ENCODE measurements around the gene ZBED1.
"Not testable (repeated sequence)": the region's sequence is repeated elsewhere in the genome, so short reads cannot be mapped to it uniquely, and the experiment has no call there.

Gene ZBED1

DNA sequence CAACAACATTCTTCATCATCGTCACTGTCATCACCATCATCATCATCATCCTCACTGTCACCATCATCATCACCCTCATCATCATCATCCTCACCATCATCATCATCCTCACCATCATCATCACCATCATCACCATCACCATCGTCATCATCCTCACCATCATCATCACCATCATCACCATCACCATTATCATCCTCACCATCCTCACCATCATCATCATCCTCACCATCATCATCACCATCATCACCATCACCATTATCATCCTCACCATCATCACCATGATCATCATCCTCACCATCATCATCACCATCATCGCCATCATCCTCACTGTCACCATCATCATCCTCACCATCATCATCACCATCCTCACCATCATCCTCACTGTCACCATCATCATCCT, 18.9 kb upstream of the ZBED1 start:
- H3K27ac ChIP-seq (ENCODE audit: low read depth, low read length, severe bottlenecking); H3K36me3 ChIP-seq (ENCODE audit: control insufficient read depth, insufficient read depth, low read length); H3K4me1 ChIP-seq (ENCODE audit: control insufficient read depth, insufficient read depth, low read length, poor library complexity, severe bottlenecking); H3K9me3 ChIP-seq (ENCODE audit: control insufficient read depth, low read length); H3K4me3 ChIP-seq (ENCODE audit: extremely low read depth, insufficient read depth, low read length, poor library complexity, severe bottlenecking): not testable (repeated sequence)
- WGBS, 2 experiments (ENCODE audit: insufficient coverage in 2 of 2), result 97% methylated on average over 3 of the region's 3 CpGs

DNA sequence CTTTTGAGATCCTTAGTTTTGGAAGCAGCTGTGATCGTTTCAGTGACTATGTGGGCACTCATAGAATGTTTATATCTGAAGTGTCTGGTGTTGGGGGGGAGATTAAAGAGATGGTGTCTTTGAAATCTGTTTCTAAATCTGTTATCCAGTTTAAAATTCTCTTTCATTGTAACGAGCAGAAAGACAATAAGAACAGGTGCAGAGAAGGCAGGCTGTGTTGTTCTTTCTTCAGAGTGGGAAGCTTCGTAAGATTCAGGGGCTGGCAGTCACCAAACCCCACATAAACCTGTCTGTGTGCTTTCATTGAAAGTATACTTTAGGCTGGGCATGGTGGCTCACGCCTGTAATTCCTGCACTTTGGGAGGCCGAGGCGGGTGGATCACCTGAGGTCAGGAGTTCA, 16.3 kb upstream of the ZBED1 start:
- Histone ChIP-seq H3K36me3 (ENCODE audit: control insufficient read depth, insufficient read depth, low read length) (no peaks in the 10 kb centered on the region), H3K27ac (ENCODE audit: low read depth, low read length, severe bottlenecking) (no peak overlapping the region), H3K9me3 (ENCODE audit: control insufficient read depth, low read length) (no peaks in the 10 kb centered on the region), H3K4me1 (ENCODE audit: control insufficient read depth, insufficient read depth, low read length, poor library complexity, severe bottlenecking) (no peaks in the 10 kb centered on the region), H3K4me3 (ENCODE audit: extremely low read depth, insufficient read depth, low read length, poor library complexity, severe bottlenecking) (no peak overlapping the region)
- 86 to 90% methylated on average over 2 to 4 of the region's 6 CpGs for WGBS, 2 experiments (ENCODE audit: insufficient coverage in 2 of 2)

DNA sequence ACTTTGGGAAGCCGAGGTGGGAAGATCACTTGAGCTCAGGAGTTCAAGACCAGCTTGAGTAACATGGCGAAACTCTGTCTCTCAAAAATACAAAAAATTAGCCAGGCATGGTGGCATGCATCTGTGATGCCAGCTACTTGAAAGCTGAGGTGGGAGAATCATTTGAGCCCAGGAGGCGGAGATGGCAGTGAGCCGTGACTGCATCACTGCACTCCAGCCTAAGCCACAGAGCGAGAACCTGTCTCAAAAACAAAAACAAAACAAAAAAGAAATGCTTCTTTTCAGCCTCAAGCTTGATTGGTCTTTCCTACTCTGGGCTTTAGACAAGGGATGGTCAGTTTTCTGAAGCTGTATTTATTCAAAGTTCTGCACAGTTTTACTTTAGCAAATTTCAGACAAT, 15.8 kb upstream of the ZBED1 start:
- no peaks in the 10 kb centered on the region for H3K36me3 ChIP-seq (ENCODE audit: control insufficient read depth, insufficient read depth, low read length)
- H3K9me3 ChIP-seq (ENCODE audit: control insufficient read depth, low read length), result no peaks in the 10 kb centered on the region
- no peak overlapping the region for H3K4me3 ChIP-seq (ENCODE audit: extremely low read depth, insufficient read depth, low read length, poor library complexity, severe bottlenecking)
- no peaks in the 10 kb centered on the region for H3K4me1 ChIP-seq (ENCODE audit: control insufficient read depth, insufficient read depth, low read length, poor library complexity, severe bottlenecking)
- 53 to 92% methylated on average over 2 to 3 of the region's 5 CpGs for WGBS, 2 experiments (ENCODE audit: insufficient coverage in 2 of 2)
- no peak overlapping the region for H3K27ac ChIP-seq (ENCODE audit: low read depth, low read length, severe bottlenecking)

DNA sequence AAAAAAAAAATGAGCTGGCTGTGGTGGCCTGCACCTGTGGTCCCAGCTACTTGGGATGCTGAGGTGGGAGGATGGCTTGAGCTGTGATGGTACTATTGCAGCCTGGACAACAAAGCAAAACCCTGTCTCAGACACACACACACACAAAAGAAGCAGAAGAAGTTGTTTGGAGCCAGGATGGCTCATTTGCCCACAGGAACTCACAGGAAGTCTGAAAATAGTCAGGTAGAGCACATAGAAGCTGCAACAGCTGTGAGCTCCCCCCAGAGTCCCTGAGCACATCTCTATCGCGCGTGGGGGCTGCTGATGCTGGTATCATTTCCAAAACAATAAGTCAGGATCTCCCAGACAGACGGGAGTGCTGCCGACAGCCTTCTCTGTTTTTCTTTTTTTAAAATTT, 13.4 kb upstream of the ZBED1 start:
- WGBS, 2 experiments (ENCODE audit: insufficient coverage in 2 of 2), result 88 to 91% methylated on average over 3 of the region's 5 CpGs
- H3K4me3 ChIP-seq (ENCODE audit: extremely low read depth, insufficient read depth, low read length, poor library complexity, severe bottlenecking), result no peak overlapping the region
- no peaks in the 10 kb centered on the region for H3K36me3 ChIP-seq (ENCODE audit: control insufficient read depth, insufficient read depth, low read length)
- no peaks in the 10 kb centered on the region for H3K4me1 ChIP-seq (ENCODE audit: control insufficient read depth, insufficient read depth, low read length, poor library complexity, severe bottlenecking)
- H3K27ac ChIP-seq (ENCODE audit: low read depth, low read length, severe bottlenecking), result no peak overlapping the region
- H3K9me3 ChIP-seq (ENCODE audit: control insufficient read depth, low read length), result no peaks in the 10 kb centered on the region

DNA sequence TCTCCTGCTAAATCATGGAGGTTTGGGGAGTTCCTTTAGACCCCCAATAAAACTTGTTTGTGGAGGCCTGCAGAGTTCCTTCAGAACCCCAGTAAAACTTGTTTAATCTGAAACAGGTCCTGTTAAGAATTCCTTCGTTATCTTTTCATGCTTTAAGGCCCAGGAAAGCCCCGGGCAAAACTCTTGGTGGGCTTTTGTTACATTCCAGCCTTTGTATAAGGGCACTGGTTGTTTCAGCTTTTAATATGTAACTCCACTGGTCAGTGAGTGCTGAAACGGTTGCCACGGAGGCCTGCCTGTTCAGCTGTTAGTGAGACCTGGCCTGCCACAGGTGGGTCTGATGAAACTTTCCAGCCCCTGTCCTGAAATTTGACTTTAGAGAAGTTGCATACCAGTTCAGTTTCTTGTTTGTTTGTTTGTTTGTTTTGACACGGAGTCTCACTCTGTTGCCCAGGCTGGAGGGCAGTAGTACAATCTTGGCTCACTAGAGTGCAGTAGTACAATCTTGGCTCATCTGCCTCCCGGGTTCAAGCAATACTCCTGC, 12.4 kb upstream of the ZBED1 start:
- Histone ChIP-seq H3K4me3 (ENCODE audit: extremely low read depth, insufficient read depth, low read length, poor library complexity, severe bottlenecking) (no peak overlapping the region), H3K4me1 (ENCODE audit: control insufficient read depth, insufficient read depth, low read length, poor library complexity, severe bottlenecking) (no peaks in the 10 kb centered on the region), H3K36me3 (ENCODE audit: control insufficient read depth, insufficient read depth, low read length) (no peaks in the 10 kb centered on the region), H3K9me3 (ENCODE audit: control insufficient read depth, low read length) (no peaks in the 10 kb centered on the region), H3K27ac (ENCODE audit: low read depth, low read length, severe bottlenecking) (peak overlapping the region; percentile 36)
- WGBS, 2 experiments (ENCODE audit: insufficient coverage in 2 of 2), result 60 to 65% methylated on average over 4 to 6 of the region's 6 CpGs

DNA sequence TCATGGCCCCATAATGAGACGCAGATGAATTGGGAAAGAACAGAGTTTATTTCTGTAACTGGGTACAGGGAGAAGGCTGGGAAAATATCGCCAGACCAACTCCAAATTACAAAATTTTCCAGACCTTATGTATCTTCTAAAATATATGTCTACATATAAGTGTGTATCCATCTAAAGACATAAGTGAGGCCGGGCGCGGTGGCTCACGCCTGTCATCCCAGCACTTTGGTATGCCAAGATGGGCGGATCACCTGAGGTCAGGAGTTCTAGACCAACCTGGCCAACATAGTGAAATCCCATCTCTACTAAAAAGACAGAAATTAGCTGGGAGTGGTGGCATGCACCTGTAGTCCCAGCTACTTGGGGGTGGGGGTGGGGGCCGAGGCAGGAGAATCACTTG, 11.7 kb upstream of the ZBED1 start:
- Histone ChIP-seq H3K27ac (ENCODE audit: low read depth, low read length, severe bottlenecking) (no peak overlapping the region), H3K4me1 (ENCODE audit: control insufficient read depth, insufficient read depth, low read length, poor library complexity, severe bottlenecking) (no peaks in the 10 kb centered on the region), H3K9me3 (ENCODE audit: control insufficient read depth, low read length) (no peaks in the 10 kb centered on the region), H3K4me3 (ENCODE audit: extremely low read depth, insufficient read depth, low read length, poor library complexity, severe bottlenecking) (no peak overlapping the region), H3K36me3 (ENCODE audit: control insufficient read depth, insufficient read depth, low read length) (no peaks in the 10 kb centered on the region)
- 94 to 100% methylated on average over 3 to 4 of the region's 8 CpGs for WGBS, 2 experiments (ENCODE audit: insufficient coverage in 2 of 2)

DNA sequence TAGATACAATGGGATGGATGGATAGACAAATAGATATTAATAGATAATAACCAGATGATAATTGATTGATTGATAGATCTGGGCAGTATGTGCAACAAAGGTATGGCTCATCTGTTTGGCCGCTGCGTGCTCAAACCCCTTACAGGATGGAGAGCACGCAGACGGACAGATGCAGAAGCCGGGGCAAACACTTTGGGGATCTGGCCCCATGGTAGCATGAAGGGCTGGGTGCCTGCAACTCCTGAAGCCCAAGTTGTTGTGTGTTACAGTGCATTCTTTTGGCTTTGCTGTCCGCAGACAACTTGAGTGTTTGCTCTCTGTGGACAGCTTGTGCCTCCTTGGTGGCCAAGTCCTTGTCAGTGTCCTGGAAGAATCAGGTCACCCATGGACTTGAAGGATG, 10.6 kb upstream of the ZBED1 start:
- Histone ChIP-seq H3K36me3 (ENCODE audit: control insufficient read depth, insufficient read depth, low read length) (no peaks in the 10 kb centered on the region), H3K9me3 (ENCODE audit: control insufficient read depth, low read length) (no peaks in the 10 kb centered on the region), H3K27ac (ENCODE audit: low read depth, low read length, severe bottlenecking) (no peak overlapping the region), H3K4me3 (ENCODE audit: extremely low read depth, insufficient read depth, low read length, poor library complexity, severe bottlenecking) (no peak overlapping the region), H3K4me1 (ENCODE audit: control insufficient read depth, insufficient read depth, low read length, poor library complexity, severe bottlenecking) (no peaks in the 10 kb centered on the region)
- WGBS, 2 experiments (ENCODE audit: insufficient coverage in 2 of 2), result 95 to 99% methylated on average over 5 to 6 of the region's 6 CpGs

DNA sequence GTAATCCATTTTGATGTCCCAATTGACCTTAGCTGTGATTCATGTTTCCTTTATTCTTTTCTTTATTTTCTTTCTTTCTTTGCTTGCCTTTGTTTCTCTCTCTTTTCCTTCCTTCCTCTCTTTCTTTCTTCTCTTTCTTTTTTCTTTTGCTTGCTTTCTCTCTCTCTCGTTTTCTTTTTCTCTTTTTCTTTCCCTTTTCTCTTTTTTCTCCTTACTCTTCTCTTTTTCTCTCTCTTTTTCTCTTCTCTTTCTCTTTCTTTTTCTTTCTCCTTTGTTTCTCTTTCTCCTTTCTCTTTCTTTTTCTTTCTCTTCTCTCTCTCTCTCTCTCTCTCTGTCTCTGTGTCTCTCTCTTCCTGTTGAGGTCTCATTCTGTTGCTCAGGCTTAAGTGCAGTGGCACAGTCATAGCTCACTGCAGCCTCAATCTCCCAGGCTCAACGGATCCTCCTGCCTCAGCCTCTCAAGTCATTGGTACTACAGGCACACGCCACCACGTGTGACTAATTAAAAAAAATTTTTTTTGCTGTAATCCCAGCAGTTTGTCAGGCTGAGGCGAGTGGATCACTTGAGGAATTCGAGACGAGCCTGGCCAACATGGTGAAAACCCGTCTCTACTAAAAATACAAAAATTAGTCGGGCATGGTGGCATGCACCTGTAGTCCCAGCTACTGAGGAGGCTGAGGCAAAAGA, 8.0 kb upstream of the ZBED1 start:
- Histone ChIP-seq H3K4me3 (ENCODE audit: extremely low read depth, insufficient read depth, low read length, poor library complexity, severe bottlenecking) (no peak overlapping the region), H3K4me1 (ENCODE audit: control insufficient read depth, insufficient read depth, low read length, poor library complexity, severe bottlenecking) (no peaks in the 10 kb centered on the region)
- WGBS, 2 experiments (ENCODE audit: insufficient coverage in 2 of 2), result 77 to 89% methylated on average over 8 to 9 of the region's 9 CpGs

DNA sequence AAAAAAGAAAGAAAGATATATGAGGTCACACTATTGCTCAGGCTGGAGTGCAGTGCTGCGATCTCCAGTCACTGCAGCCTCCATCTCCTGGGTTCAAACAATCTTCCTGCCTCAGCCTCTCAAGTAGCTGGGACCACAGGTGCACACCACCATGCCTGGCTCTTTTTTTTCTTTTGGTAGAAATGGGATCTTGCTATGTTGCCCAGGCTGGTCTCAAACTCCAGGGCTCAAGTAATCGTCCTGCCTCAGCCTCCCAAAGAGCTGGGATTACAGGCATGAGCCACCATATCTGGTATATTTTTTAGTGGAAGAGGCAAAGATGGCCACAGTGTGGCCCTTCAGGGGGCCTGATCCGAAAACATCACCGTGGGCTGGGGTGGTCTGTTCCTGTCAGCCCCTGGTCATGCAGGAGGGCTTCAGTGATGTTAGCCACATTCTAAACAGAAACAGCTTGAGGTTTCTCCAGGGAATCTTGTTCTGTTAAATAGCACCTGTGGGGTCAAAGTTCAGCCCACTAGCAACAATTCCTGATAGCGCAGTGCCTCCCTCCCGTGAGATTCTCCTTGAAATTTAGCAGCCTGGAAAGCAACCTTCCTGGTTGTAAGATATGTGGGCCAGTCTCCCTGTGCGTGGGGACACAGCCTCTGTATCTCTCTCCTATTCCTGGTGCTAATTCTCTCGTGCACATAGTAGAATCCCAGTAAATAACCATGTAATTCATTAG, 7.3 kb upstream of the ZBED1 start:
- no peak overlapping the region for H3K4me3 ChIP-seq (ENCODE audit: extremely low read depth, insufficient read depth, low read length, poor library complexity, severe bottlenecking)

More for the DNA sequence above, 8.0 kb upstream of the ZBED1 start:
- Histone ChIP-seq H3K27ac (ENCODE audit: low read depth, low read length, severe bottlenecking) (no peak overlapping the region), H3K9me3 (ENCODE audit: control insufficient read depth, low read length) (no peaks in the 10 kb centered on the region), H3K36me3 (ENCODE audit: control insufficient read depth, insufficient read depth, low read length) (no peaks in the 10 kb centered on the region)

DNA sequence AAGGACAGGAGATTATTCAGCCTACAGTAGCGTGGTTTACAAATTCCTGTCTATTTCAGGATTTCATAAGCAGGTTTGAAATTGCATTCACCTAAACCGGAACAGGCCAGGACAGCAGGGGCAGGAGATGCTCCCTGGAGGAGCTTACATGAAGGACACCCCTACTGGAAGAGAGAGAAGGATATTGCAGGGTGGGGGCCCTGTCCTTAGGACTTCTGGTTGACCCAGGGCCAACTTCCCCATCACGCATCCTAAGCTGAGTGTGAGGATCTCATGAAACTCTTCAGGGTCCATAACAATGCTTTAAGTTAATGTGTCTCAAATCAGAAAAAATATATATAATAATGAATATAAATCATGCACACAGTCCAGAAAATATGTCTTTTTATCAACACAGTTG, 6.4 kb upstream of the ZBED1 start:
- Histone ChIP-seq H3K27ac (ENCODE audit: low read depth, low read length, severe bottlenecking) (no peak overlapping the region), H3K9me3 (ENCODE audit: control insufficient read depth, low read length) (no peaks in the 10 kb centered on the region), H3K36me3 (ENCODE audit: control insufficient read depth, insufficient read depth, low read length) (no peaks in the 10 kb centered on the region), H3K4me3 (ENCODE audit: extremely low read depth, insufficient read depth, low read length, poor library complexity, severe bottlenecking) (no peak overlapping the region), H3K4me1 (ENCODE audit: control insufficient read depth, insufficient read depth, low read length, poor library complexity, severe bottlenecking) (no peaks in the 10 kb centered on the region)
- 88 to 90% methylated on average over 1 to 2 of the region's 3 CpGs for WGBS, 2 experiments (ENCODE audit: insufficient coverage in 2 of 2)

More for the DNA sequence above, 7.3 kb upstream of the ZBED1 start:
- H3K9me3 ChIP-seq (ENCODE audit: control insufficient read depth, low read length), result no peaks in the 10 kb centered on the region
- H3K27ac ChIP-seq (ENCODE audit: low read depth, low read length, severe bottlenecking), result no peak overlapping the region
- WGBS, 2 experiments (ENCODE audit: insufficient coverage in 2 of 2), result 91 to 97% methylated on average over 5 of the region's 8 CpGs
- no peaks in the 10 kb centered on the region for H3K36me3 ChIP-seq (ENCODE audit: control insufficient read depth, insufficient read depth, low read length)
- no peaks in the 10 kb centered on the region for H3K4me1 ChIP-seq (ENCODE audit: control insufficient read depth, insufficient read depth, low read length, poor library complexity, severe bottlenecking)

DNA sequence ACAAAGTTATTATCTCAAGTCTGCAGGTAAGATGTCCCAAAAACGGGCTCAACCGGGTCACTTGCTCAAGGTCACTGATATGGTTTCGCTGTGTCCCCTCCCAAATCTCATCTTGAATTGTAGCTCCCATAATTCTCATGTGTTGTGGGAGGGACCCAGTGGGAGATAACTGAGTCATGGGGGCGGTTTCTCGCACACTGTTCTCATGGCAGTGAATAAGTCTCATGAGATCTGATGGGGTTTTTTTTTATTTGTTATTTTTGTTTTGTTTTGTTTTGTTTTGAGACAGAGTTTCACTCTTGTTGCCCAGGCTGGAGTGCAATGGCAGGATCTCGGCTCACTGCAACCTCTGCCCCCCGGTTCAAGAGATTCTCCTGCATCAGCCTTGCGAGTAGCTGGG, 4.6 kb upstream of the ZBED1 start:
- H3K36me3 ChIP-seq (ENCODE audit: control insufficient read depth, insufficient read depth, low read length); H3K4me1 ChIP-seq (ENCODE audit: control insufficient read depth, insufficient read depth, low read length, poor library complexity, severe bottlenecking); H3K27ac ChIP-seq (ENCODE audit: low read depth, low read length, severe bottlenecking); H3K9me3 ChIP-seq (ENCODE audit: control insufficient read depth, low read length); H3K4me3 ChIP-seq (ENCODE audit: extremely low read depth, insufficient read depth, low read length, poor library complexity, severe bottlenecking): not testable (repeated sequence)
- 91 to 96% methylated on average over 4 to 5 of the region's 8 CpGs for WGBS, 2 experiments (ENCODE audit: insufficient coverage in 2 of 2)

Data from mesodermal cell (in vitro differentiated cells).